GM21619 (cell line): ENCODE results near the gene CWC22.
"Not testable (repeated sequence)": the region's sequence is repeated elsewhere in the genome, so short reads cannot be mapped to it uniquely, and the experiment has no call there.

ENCODE experiments used
- ATAC-seq: cut with Tn5 transposase; IDR thresholded peaks from one replicate; pipeline ENCODE4 v1.9.1; 2021; ENCODE audit not compliant: unreplicated experiment

Gene CWC22

DNA sequence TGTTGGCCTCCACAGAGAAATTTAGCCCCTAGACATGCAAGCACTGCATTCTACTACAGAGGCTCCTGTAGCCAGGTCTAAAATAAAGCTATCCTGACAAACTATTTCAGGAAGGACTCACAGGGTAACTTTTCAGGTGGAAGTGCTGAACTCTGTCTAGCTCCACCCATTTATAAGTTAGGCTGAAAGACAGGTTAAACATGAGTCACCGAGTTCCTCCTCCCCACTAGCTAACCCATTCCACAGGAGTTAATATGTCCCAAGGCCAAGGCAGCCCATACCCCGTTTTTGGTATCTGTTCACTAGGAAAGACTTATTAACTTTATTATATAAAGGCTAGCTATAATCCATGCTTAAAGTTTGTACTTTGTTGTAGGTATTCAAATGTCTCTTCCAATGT is 3.5 kb downstream of the CWC22 start:
- ATAC-seq: no peak

DNA sequence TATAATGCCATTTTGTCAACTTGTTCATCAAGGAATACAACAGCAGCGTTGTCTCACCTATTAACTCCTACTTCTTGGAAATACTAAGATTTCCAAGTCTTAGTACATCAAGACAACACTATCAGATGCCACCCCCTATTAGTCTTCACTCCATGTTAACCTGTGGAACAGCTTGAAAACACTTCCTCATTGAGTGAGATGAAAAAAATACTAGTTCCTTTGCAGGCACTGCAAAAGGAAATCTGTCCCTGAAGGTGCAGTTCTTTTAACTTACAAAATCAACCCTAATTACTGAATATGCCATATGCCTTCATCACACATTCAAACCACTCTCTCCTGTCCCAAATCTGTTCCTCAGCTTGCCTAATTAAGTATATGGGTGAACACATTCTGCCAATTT is 4.0 kb downstream of the CWC22 start:
- ATAC-seq: no peak

DNA sequence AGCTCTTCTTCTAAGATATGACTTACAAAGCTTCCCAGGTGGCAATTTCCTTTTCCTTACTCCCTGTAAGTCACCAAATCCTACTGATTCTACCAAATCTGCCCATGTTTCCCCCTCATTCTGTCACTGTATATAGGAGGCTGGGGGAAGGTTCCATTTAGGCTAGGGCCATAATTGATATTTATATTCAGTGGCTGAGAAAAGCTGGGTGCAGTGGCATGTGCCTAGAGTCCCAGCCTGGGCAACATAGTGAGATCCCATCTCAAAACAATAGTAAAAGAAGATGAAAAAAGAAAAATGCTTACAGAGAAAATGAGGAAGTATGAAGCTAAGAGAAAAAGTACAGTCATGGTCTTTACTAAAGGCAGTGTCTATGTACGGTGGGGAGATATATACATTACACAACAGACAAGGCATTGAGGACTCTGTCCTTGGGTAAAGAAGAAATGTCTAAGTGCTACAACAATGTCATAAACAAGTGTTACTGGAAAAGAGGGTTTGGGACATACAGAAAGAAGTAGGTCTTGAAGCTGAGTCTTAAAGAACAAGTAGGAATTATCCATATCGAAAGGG is 4.8 kb downstream of the CWC22 start:
- no peak for ATAC-seq

DNA sequence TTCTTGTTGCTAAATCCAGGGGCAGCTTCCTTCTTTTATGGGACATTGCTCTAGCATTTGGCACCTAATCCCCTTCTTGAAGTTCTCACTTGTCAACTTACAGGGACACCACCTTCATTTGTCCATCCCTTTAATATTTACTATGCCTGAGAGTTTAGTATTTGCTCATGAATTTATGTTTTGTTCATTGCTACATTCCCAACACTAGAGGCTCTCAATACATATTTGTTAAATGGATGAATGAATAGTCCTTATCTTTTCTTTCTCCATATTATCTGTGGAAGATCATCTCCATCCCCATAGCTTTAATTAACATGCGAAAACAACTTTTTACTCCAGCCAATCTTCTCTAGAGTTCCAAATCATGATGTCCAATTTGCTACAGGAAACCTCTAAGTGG is 5.4 kb downstream of the CWC22 start:
- ATAC-seq: no peak

DNA sequence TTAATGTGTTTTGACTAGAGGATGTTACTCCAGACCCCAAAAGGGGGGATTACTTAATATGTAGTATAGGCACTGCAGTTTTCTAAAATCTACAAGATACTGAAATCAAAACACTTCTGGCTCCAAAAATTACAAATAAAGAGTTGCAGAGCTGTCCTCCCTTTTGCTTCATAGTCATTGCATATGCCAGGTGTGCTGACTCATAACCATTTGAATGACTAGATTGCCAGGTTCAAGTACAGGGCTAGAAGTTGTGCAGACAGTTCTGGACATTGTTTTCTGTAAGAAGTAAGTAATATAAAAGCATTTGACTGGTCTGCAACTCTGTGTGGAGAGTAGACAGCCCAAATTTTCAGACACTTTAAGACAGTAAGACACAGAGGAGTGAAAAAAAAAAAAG is 6.7 kb downstream of the CWC22 start:
- ATAC-seq: no peak

DNA sequence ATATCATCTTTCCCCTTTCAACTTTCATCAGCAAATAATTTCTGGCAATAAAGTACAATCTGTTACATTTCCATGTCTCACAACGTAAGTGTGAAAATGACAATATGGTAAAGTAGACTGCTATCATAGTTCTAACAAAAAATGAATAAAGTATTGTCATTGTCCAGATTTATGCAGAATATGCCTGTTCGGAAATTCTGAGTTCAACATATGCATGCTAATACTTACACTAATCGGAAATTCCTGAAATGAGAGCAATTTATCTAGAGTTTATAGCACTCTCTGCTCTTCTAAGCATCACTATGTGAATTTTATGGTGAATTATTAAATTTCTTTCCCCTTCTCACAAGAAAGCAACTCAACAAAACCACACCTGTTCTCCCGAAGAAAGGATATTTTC is 8.1 kb downstream of the CWC22 start:
- no peak for ATAC-seq

DNA sequence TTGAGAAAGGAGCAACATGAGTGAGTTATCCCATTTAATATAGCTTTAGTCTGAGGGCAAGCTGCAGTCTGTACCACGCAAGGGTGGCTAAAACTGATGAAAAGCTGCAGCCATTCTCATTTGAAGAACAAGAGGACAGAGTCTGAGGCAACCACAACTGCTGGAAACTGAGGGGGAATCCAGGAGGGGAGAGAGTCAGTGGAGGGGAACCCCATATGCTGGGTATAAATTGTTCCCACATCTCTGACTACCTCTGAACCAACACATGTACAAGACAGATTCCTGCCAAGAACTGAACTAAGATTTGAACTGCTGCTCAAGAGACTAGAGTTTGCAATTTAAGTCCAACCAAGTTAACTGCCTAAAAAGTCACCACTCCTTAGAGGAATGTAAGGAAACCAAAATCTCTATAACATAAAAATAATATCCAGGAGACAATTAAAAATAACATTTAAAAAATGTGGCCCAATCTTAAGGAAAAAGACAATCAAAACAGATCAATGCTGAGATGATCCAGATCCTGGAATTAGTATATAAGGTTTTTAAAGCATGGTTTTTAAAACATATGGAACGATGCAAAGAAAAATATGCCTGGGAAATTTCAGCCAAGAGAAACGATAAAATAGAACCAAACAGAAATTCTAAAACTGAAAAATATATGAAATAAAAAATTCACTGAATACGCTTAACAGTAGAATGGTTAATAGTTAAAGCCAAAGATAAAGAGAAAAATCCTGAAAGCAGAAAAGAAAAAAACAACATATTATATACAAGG is 11.2 kb downstream of the CWC22 start:
- ATAC-seq: no peak

DNA sequence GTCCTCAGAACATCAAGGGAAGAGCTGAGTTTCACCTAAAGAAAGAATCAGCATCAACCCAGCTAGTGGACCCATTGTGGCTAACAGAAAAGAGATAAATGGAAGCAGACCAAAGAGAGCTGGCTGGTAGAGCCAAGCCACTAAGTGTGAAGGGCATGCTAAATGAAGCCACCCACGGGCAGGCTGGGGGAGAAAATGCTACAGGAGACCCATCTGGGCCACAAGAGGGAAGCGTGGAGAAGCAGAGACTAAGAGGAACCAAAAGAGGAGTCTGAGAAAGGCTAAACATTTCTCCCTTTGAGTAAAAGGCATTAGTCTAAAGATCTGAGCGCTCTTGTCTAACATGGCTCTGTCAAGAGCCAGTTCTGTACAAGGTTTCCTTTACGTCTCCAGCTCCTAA is 15.8 kb downstream of the CWC22 start:
- no peak for ATAC-seq

DNA sequence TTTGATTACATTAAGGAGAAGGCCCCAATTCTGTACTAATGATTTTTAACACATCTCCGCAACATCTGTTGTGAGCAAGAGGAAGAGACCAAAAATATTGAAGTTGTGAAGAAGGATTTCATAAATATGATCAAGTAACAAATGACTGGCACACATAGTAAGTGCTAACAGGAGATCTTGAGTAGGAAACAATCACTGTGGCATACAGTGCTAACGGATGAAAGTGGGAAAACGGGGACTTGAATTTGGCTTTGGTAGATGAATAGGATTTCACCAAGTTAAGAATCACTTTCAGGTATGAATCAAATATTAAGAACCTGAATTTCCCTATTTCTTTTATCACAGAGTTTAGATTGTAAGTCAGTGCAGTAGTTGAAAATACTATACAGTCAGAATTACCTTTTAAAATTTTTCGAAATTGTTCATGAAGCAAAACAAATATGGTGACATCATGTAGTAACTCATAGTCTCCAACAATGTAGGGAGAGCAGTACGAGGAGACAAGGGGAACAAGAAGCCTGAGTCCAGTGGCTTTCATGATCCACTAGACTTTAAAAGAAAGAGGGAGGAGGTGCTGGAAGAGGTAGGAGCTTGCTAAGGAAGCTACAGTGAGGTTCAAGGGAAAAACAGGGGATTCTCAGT is 16.3 kb downstream of the CWC22 start:
- no peak for ATAC-seq

DNA sequence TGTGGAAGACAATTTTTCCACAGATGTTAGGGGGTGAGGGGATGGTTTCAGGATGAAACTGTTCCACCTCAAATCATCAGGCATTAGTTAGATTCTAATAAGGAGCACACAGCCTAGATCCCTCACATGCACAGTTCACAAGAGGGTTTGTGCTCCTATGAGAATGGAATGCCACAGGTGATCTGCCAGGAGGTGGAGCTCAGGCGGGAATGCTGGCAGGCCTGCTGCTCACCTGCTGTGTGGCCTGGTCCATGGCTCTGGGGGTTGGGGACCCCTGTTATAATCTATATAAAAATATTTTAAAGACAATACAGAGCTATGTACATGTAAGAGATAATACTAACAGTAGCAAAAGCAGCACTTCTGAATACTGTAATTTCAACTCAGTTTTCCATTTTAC is 19.2 kb downstream of the CWC22 start:
- ATAC-seq: no peak

DNA sequence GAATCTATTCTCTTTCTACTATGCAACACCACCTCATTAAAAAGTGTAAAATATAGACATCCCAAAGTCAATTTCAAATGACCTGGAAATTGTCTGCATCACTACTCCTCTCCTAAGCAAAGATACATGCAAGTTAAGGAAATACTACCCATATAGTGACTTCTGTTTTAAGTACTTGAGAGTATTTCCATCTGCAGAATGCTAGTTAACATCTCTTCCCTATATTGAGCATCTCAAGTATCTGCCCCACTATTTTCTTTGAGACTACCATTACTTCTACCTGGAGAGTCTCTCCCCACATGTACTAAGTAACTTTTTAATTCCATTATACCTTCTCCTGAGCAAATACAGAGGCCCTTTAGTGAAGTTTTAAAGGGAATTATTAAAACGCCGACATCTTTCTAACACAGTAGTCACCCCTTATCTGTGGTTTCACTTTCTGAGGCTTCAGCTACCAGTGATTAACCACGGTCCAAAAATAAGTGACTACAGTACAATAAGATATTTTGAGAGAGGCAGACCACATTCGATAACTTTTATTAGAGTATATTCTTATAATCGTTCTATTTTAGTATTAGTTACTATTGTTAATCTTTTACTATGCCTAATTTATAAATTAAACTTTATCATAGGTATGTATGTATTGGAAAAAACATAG is 21.8 kb downstream of the CWC22 start:
- ATAC-seq: peak; percentile 96

DNA sequence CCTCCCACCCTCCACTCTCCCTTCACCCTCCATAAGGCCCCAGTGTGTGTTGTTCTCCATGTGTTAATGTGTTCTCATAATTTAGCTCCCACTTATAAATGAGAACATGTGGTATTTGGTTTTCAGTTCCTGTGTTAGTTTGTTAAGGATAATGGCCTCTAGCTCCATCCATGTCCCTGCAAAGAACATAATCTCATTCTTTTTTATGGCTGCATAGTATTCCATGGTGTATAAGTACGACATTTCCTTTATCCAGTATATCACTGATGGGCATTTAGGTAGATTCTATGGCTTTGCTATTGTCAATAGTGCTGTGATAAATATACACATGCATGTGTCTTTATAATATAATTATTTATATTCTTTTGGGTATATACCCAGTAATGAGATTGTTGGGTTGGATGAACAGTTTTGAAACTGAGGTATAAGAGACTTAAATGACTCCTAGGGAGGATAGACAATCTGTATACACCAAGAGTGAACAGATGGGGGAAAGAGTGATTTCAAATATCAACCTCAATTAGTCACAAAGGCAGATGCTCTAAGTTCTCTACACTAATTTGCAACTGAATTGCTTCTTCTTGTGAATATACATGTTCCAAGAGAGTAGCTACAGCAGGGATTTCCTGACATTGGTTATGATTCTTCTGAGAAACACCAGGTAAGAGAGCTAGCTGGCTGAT is 23.7 kb downstream of the CWC22 start:
- no peak for ATAC-seq

DNA sequence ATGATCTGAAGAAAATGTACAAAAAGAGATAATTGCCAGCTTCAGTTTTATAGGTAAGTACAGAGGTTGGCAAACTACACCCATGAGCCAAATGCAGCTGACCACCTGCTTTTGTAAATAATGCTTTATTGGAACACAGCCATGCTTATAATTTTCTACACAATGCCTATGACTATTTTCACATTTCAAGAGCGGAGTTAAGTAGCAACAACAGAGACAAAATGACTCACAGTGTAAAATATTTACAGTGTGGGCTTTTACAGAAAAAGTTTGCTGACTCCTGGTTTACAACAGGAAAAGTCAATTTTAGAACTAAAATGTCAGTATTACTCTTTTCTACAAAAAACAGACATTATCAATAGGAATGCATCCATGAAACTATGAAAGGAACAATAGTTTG is 26.0 kb downstream of the CWC22 start:
- no peak for ATAC-seq

DNA sequence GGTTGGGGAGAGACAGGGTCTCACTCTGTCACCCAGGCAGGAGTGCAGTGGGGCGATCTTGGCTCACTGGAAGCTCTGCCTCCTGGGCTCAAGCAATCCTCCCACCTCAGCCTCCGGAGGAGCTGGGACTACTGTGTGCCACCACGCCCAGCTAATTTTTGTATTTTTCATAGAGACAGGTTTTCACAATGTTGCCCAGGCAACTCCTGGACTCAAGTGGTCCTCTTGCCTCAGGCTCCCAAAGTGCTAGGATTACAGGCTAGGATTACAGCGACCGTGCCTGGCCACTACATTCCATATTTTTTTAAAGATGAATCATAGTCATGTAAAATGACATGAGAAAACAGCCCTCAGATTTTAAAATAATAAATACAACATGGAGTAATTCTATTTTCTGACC is 32.3 kb downstream of the CWC22 start:
- no peak for ATAC-seq

DNA sequence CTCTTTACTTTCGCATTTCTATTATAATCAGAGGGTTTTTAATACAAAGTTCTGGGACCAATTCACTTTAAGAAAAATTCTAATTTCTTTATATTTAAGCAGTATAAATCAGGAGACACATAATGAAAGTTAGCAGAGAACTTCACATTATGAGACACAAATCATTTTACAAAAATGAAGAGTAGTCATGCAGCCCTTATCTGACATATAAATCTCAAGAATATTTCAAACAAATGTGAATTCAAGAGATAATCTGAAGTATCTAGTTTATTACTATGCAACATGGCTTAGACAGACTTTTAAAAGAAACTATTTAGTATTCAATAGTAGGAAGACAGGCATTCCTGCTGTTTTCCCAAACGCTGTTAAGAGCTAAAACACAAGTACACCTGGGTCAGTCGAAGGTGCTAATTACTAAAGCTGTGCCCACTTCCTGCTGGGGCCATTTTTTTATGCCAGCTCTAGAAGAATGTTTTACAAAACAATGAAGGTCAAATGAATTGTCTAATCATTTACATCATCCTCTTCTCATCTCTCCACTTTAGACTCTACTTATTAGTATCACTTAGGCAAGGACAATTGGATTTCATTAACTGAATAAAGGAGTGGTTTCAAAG is 40.2 kb downstream of the CWC22 start:
- ATAC-seq: no peak

DNA sequence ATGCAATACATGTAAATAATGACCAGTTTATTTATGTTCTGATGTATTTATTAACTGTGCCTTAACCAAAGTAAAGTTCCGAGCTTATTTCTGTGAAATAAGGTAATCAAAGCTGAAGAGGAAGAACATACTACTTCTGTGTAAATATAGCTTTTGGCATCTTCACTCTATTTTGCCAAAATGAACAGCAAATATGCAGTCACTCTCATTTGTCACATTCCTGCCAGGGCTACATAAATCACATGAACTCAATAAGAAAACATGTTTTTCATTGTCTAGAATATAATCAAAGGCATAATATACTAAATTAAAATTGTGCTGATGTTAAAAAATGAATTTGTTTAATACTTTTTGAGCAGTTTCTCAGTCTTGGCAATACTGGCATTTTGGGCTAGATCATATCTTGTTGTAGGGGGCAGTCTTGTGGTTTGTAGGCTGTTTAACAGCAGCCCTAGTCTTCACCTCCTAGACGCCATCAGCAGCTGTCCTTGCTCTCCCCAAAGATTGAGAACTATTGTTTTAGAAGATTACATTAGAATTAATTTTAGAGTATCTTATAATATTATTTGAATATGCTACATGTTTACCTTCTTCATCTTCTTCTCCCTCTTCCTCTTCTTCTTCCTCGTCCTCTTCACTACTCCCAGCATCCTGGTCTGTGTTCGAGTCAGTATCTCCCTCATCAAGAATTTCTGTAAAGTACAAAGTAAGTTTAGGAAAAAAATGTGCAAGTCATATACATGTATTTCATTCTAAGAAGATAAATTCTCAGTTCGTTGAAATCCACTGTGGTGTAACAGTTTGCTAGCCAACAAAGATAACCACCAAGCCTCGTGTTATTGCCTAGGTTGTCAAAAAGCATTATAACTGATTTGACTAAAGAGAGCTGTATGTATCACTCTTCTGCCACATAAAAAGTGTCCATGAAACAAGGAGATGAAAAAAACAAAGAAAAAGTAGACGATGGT is 41.5 kb downstream of the CWC22 start:
- ATAC-seq: no peak

DNA sequence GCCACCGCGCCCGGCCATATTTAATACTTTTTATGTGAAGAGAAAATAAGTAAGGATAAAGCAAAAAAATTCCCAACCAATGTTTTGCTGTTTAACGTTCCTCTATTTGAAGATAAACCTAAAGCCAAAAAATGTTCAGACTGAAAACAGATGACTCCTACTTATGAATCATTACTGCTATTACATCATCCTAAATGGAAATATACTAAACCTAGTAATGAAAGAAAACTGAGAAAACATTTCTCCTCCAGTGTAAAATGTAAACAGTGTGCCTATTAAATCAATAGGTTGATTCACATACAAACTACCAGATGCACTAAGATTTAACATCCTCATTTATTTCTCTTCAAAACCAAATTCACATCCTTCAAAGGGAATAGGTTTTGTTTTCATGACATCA is 43.5 kb downstream of the CWC22 start:
- ATAC-seq: no peak

DNA sequence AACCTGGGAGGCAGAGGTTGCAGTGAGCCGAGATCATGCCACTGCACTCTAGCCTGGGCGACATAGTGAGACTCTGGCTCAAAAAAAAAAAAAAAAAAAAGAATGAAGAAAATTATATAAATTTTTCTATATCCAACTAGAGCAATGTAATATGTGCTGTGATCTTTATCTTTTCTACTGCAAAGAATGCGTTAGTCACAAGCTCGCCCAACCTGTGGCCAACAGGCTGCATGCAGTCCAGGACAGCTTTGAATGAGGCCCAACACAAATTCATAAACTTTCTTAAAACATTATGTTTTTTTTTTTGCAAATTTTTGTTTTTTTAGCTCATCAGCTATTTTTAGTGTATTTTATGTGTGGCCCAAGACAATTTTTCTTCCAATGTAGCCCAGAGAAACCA is 48.8 kb downstream of the CWC22 start:
- not testable (repeated sequence) for ATAC-seq

DNA sequence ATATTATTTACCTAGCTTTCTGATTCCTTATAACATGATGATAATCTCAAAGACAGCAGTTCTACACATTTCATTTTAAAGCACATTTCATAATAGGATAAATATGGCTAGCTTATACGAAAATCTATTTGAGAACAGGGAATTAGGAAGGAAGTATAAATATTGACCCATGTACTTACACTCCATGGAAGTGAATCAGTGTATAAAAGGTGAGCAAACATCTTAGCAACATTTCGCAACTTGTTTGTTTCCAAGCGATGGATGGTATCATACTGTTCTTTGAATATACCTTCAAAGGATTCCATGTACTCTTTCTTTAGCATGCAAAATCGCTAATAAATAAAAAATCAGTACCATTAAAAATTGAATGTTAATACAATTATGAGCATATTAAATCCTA is 53.1 kb downstream of the CWC22 start:
- no peak for ATAC-seq

DNA sequence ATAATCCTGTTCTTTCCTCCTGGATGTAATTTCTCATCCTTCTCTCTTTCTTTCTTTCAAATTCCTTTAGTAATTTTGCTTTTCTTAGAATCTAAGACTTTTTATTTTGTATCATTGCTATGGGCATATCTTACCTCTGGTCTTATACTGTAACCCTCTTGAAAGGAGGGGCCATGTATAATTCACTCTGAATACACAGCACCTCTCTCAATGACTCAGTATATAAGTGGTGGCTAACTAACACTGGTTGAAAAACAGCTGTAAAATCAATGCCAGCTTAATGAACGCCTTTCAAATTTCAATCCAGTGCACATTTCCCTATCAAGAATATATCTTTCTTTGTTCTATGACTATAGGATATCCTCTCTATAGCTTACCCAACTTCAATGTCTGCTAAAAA is 53.7 kb downstream of the CWC22 start:
- ATAC-seq: no peak
